Heart right ventricle (tissue), 16 donors: ENCODE measurements around the gene ZHX3. TPM values are rescaled to one million over a fixed set of nuclear protein-coding genes. Genes with fewer than 3 reads are reported as not detected.
A peak's percentile ranks its signal among the peaks of the same experiment; 100 is the strongest.

Source experiments
- ATAC-seq, 8 donors: fragments of 200-7000 bp; cut with Tn5 transposase; one replicate each; pipeline ENCODE4 v1.9.1; 2020; ENCODE audit warnings: mild to moderate bottlenecking in 8 of 8, moderate library complexity in 8 of 8, moderate number of reproducible peaks in 1 of 8
- DNase-seq, 2 donors: peaks; one replicate each; pipeline ENCODE4 v3.0.0-alpha.2; 2020
- H3K27ac ChIP-seq, 10 donors: fragments of 200-600 bp; sonication (generic) in 2 of 10; one replicate each; pipeline versions ENCODE4 v1.5.0 to v1.8.0; 2020 to 2022; ENCODE audit warnings: mild to moderate bottlenecking in 3 of 10
- H3K27me3 ChIP-seq, 7 donors: fragments of 200-600 bp; one replicate each; pipeline ENCODE4 v1.8.0; 2021 to 2022; ENCODE audit warnings: mild to moderate bottlenecking in 2 of 7
- H3K36me3 ChIP-seq, 9 donors: fragments of 200-600 bp; sonication (generic) in 1 of 9; one replicate each; pipeline versions ENCODE4 v1.5.0 to v1.8.0; 2020 to 2022; ENCODE audit warnings: mild to moderate bottlenecking in 2 of 9
- H3K4me1 ChIP-seq, 9 donors: fragments of 200-600 bp; sonication (generic) in 1 of 9; one replicate each; pipeline versions ENCODE4 v1.5.0 to v1.8.0; 2020 to 2022; ENCODE audit warnings: mild to moderate bottlenecking in 4 of 9
- H3K4me3 ChIP-seq, 10 donors: fragments of 200-600 bp; sonication (generic) in 2 of 10; one replicate each; pipeline versions ENCODE4 v1.5.0 to v1.8.0; 2020 to 2022; ENCODE audit warnings: mild to moderate bottlenecking in 7 of 10, moderate library complexity in 2 of 10
- H3K9me3 ChIP-seq, 11 donors: fragments of 200-600 bp in 10 of 11; sonication (generic) in 2 of 11; one replicate each; pipeline versions ENCODE4 v1.5.0 to v1.8.0; 2013 to 2022; ENCODE audit warnings: mild to moderate bottlenecking in 2 of 11, control low read depth in 1 of 11, moderate library complexity in 1 of 11
- CTCF ChIP-seq, 9 donors: fragments of 200-600 bp; sonication (generic) in 2 of 9; IDR thresholded peaks; one replicate each; pipeline versions ENCODE4 v1.5.0 to v1.8.0; 2021 to 2022; ENCODE audit warnings: antibody characterized with exemption in 9 of 9, mild to moderate bottlenecking in 5 of 9, moderate library complexity in 1 of 9
- WGBS, 2 donors: extraction: QIAGEN DNeasy Blood & Tissue Kit; methylation state at CpG; one replicate each; pipeline ENCODE4 v1.1.7; 2013; ENCODE audit warnings: inconsistent platforms in 1 of 2; 5-methylcytosine and 5-hydroxymethylcytosine counted together
- intact Hi-C, 10 donors: fragments of 100-400 bp; cut with DNase I; formaldehyde crosslinking; loops; one replicate each; pipeline versions ENCODE4 v1.11.1 to v1.14.2; 2022
- polyA plus RNA-seq, 2 donors: library from polyadenylated mRNA; stranded (reverse); fragments of 200-250 nt; gene quantifications; one replicate each; pipeline ENCODE4 v1.2.3, GENCODE V29; 2013
- total RNA-seq, 10 donors: library from RNA; stranded (reverse); fragmentation: NEBNext Ultra II Directional in 3 of 10; extraction: Animal tissue kit (Norgen Biotek cat#: 25700) in 3 of 10; gene quantifications; one replicate each; pipeline versions ENCODE4 v1.2.1 to v1.2.4, GENCODE V29; 2021 to 2023
- donor health status: Arrhythmogenic right ventricular cardiomyopathy.
- donor health status: ischemic (EF 13 %, LVEDD 7.1; RV severe dilation, severe dysfunction).
- donor health status: healthy with polysubstance abuse.
- donor health status: DM: no; HTN: yes; CAD: no.
- donor health status: DM: no; HTN: no; CAD: no.
- donor health status: ischemic (EF 25% LVEDD 6.9; RV normal size, moderate dysfunction).
- donor health status: ischemic (EF 25% LVEDD 5.7; RV mildly dilated, moderate dysfunction).
- donor health status: healthy.
- donor health status: DM: yes; HTN: yes; CAD: no.
- donor health status: Ischemic cardiomyopathy.
- donor health status: ischemic (EF 35%, LVEDD 5.7; RV mildly dilated, moderate dysfunction).
- donor health status: nonischemic (EF 11% LVEDD 7.7; RV severe dilation, severe dysfunction).
- donor health status: DM: yes; HTN: yes; CAD: no.
- donor health status: PGD.
- donor health status: ischemic (EF 29% LVEDD 5.4; RV normal size, mild dysfunction).
- donor health status: nonischemic (EF 23%, LVEDD 6.1; RV moderate dilation, normal function).

Gene ZHX3
- total and polyA plus RNA-seq, 12 donors = 6.5 to 51.8 (median 30.4) TPM

- H3K9me3 ChIP-seq = no peaks in the 10 kb centered on the region
- no peaks in the 10 kb centered on the region for H3K36me3 ChIP-seq
- intact Hi-C loops = no loop called here
- no peak overlapping the region for H3K4me3 ChIP-seq
- peak overlapping the region in 3 of 10 donors; percentile 26 to 71 (median 61) for H3K27ac ChIP-seq
- WGBS, 2 donors = 81 to 83% methylated on average over 3 of the region's 3 CpGs
- TF ChIP-seq CTCF (IDR thresholded peaks at IDR 0.05) = no peak
- peaks cover 0 to 56% (median 25%) of the 10 kb centered on the region in 9 donors for H3K4me1 ChIP-seq
- no peaks in the 10 kb centered on the region for H3K27me3 ChIP-seq
- ATAC-seq (no peak), DNase-seq (no peak)
Measured at GRCh38 chr20:41300383-41300782, 17.1 kb downstream of the ZHX3 start.

- ATAC-seq (no peak), DNase-seq (no peak)
- TF ChIP-seq CTCF (IDR thresholded peaks at IDR 0.05) = no peak
- no peaks in the 10 kb centered on the region for H3K9me3 ChIP-seq
- 83 to 89% methylated on average over 3 of the region's 3 CpGs for WGBS, 2 donors
- H3K36me3 ChIP-seq = no peaks in the 10 kb centered on the region
- intact Hi-C loops = no loop called here
- H3K4me3 ChIP-seq = no peak overlapping the region
- H3K27me3 ChIP-seq = no peaks in the 10 kb centered on the region
- H3K27ac ChIP-seq = no peak overlapping the region
- peaks cover 0 to 52% (median 25%) of the 10 kb centered on the region in 9 donors for H3K4me1 ChIP-seq
Measured at GRCh38 chr20:41299899-41300298, 17.6 kb downstream of the ZHX3 start.

- no peaks in the 10 kb centered on the region for H3K36me3 ChIP-seq
- DNase-seq (no peak), ATAC-seq (peak in 1 of 8 donors; percentile 47)
- 73 to 80% methylated on average over 2 of the region's 2 CpGs for WGBS, 2 donors
- no peaks in the 10 kb centered on the region for H3K9me3 ChIP-seq
- no peak for TF ChIP-seq CTCF (IDR thresholded peaks at IDR 0.05)
- H3K27ac ChIP-seq = no peak overlapping the region
- peaks cover 0 to 50% (median 15%) of the 10 kb centered on the region in 9 donors for H3K4me1 ChIP-seq
- intact Hi-C loops = no loop called here
- H3K27me3 ChIP-seq = no peaks in the 10 kb centered on the region
- H3K4me3 ChIP-seq = no peak overlapping the region
Measured at GRCh38 chr20:41293269-41294037, 24.1 kb downstream of the ZHX3 start.

GRCh38 chr20:41290804-41291389, 26.6 kb downstream of the ZHX3 start:
- H3K9me3 ChIP-seq = peaks cover 0 to 18% (median 6%) of the 10 kb centered on the region in 11 donors
- TF ChIP-seq CTCF (IDR thresholded peaks at IDR 0.05) = no peak
- H3K36me3 ChIP-seq = peaks cover 0 to 9% (median 0%) of the 10 kb centered on the region in 9 donors
- DNase-seq (no peak), ATAC-seq (no peak)
- no peaks in the 10 kb centered on the region for H3K27me3 ChIP-seq
- H3K27ac ChIP-seq = no peak overlapping the region
- H3K4me3 ChIP-seq = no peak overlapping the region
- intact Hi-C loops = no loop called here
- H3K4me1 ChIP-seq = peaks cover 0 to 29% (median 12%) of the 10 kb centered on the region in 9 donors
- WGBS, 2 donors = 86 to 91% methylated on average over 3 of the region's 3 CpGs
